HG02678 (cell line): ENCODE data around the gene CXCL14.
"Not testable (repeated sequence)": the region's sequence is repeated elsewhere in the genome, so short reads cannot be mapped to it uniquely, and the experiment has no call there.

Source experiments
- ATAC-seq: cut with Tn5 transposase; IDR thresholded peaks from one replicate; pipeline ENCODE4 v1.9.1; 2021; ENCODE audit warnings: mild to moderate bottlenecking, moderate library complexity; ENCODE audit not compliant: unreplicated experiment

The CXCL14 gene

DNA sequence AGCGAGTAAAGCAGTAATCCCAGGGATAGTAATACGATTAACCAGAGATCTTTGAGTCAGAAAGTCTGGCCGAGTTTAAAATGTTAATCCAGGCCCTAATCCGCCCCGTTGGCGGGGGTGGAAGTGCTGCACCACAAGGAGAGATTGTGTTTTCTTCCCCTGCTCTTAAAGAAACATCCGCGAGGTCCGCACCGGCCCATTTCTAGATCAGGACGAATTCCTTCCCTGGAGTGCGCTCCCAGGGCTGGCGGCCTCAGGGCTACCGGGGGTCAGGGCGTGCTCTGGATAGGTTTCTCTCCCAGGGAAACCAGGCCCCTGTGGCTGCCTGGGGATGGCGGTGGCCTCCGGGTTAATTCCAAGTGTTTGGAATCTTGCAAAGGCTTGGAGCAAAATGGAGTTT is 33.7 kb downstream of the CXCL14 start:
- no peak for ATAC-seq

DNA sequence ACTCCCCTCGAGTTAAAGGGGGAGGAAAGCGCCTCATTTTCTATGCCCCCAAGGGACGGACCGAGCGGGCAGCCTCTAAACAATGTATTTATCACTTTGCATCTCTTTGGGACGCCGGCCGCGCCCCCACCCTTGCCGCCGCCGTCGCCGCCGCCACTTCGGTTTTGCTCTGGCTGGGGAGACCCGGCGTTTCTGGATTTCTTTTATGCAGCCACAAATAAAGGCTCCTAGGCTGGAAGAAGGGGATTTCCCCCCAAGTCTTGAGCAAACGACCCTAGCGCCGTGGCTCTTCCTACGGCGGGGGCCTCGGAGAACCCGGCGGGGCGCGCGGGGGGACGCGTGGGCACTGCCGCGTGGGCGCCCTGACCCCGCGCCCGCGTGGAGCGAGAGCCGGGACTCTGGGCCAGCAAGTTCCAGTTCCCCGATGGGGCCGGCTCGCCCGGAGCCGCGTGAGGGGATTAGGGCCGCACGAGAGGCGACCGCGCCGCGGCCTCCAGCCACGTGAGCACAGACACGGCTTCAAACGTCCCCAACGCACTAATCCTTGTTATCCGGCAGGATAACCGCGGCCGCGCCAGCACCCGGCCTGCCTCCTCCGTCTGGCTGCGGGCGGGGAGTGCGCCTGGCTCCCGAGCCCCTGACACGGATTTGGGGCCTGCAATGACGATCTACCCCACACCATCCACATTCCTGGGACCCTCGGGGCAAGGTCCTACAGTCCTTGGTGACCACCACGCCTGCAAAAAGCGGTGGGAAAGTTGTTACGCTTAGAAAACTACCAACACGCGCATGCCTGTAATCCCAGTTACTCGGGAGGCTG is 35.1 kb downstream of the CXCL14 start:
- no peak for ATAC-seq

DNA sequence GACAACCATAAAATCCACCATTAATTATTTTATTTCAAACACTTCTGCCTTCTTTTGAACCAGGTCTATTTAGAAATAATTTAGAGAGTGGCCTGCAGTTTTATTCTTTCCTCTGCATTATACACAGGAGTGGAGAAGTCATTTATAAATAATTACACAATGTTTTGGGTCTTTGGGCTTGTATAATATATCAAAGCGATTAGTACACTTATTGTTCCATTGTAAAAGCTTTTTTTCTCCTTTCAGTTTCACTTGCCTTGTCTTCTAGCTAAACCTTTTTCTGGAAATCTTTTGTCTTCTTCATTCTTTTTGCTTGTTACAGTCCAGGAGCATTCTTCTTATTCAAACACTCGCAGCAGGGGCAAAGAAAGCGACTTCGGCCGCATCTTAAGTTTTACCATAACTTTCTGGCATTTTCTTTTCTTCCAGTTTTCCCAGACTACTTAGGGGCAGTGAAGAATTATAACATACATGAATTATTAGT is 35.7 kb downstream of the CXCL14 start:
- no peak for ATAC-seq

DNA sequence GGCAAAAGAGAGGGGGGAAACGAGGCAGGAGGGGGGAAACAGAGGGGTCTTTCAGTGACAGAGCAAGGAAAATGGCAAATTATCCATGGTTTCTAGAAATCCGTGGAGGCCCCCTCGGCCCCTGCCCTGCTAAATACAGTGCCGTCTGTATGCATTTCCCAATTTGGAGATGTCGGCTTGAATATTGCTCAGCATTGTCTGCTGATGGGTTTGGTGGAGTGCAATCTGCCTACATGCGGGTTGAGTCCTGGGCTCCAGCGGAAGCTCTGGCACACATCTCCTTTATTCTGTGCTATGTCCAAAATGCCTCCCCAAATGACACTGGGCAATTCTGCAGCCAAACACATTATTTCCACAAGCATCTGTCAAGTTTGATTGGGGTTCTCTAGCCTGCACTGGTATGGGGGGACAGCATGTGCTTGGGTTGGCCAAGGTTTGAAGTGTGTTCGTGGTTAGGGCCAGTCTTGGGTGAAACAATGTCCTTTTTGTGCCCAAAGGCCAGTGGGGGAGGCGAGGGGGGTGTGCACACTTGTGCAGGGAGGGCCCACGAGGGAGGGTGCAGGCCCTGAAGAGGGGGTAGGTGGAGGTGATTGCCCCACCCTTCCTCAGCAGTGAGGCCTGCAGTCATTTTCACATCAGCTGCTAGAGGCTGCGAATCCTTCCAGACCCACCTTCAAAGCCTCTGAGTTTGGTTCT is 36.8 kb downstream of the CXCL14 start:
- no peak for ATAC-seq

DNA sequence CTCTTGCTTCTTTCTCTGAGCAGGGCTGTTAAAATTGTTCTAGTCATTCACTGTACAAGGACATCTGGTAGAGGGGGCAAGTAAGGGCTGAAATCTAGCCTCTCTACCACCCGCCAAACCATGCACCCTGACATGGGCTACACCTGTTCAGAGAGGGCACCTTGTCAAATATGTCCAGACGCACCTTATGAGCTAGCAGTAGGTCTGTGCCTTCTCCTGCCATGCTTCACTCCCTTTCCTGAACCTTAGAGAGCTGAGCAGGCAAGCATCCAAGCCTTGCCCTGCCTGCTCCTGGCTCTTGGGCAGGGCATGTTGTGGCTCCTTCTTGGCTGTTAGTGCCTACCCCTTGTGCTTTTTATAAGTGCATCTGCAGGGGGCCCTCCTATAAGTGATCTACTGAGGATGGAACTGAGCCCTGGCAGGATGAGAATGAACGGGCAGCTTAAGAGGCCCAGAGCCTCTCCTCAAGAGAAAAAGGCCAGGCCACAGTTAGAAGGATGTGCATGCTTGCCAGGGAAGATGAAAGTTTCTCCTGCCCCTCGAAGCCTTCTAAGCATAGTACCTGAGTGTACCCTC is 39.3 kb downstream of the CXCL14 start:
- no peak for ATAC-seq

DNA sequence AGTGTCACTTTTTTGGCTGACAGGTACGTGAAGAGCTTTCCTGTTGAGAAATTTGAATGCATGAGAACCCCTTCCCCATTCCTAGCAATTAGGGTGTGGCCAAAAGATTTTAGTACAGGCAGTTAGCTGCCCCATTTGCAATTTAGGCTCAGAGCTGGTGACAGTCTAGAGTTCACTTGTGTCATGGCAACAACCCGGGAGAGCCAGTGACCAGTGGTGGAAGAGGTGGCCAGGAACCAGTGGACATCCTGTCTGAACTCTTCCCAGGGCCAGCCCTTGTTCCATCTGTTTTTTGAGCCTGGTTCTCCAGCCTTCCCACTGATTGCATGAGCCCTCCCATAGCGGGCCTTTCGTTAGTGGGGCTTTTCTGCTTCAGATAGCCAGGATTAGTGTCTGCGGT is 40.5 kb downstream of the CXCL14 start:
- no peak for ATAC-seq

DNA sequence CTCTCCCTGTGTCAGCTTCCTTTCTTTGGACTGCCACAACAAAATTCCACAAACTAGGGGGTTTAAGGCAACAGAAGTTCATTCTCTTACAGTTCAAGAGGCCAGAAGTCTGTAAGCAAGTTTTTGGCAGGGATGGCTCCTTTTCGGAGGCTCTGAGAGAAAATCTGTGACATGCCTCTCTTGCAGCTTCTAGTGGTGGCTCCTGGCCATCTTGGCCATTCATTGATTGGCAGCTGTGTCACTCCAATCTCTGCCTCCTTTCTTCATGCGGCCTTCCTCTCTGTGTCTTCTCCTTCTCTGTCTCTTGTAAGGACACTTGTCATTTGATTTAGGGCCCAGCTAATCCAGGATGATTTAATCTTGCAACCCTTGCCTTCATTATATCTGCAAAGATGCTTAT is 41.0 kb downstream of the CXCL14 start:
- no peak for ATAC-seq

DNA sequence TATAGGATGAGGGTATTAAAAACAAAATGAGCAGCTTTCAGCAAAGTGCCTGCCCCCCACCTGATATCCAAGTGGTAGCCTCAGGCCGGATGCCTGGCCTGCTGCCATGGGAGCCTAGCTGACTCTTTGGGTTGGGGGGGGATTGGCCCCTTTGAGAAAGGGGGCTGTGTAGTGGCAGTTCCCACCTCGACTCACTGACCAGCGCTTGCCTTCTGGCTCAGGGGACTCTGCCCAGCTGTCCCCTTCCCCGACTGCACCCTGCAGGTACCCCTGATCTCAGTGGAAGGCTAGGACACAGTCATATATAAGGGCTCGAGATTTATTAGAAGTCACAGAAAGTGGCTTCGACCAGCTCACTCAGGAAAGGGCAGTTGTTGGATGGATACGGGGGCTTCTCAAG is 41.5 kb downstream of the CXCL14 start:
- no peak for ATAC-seq

DNA sequence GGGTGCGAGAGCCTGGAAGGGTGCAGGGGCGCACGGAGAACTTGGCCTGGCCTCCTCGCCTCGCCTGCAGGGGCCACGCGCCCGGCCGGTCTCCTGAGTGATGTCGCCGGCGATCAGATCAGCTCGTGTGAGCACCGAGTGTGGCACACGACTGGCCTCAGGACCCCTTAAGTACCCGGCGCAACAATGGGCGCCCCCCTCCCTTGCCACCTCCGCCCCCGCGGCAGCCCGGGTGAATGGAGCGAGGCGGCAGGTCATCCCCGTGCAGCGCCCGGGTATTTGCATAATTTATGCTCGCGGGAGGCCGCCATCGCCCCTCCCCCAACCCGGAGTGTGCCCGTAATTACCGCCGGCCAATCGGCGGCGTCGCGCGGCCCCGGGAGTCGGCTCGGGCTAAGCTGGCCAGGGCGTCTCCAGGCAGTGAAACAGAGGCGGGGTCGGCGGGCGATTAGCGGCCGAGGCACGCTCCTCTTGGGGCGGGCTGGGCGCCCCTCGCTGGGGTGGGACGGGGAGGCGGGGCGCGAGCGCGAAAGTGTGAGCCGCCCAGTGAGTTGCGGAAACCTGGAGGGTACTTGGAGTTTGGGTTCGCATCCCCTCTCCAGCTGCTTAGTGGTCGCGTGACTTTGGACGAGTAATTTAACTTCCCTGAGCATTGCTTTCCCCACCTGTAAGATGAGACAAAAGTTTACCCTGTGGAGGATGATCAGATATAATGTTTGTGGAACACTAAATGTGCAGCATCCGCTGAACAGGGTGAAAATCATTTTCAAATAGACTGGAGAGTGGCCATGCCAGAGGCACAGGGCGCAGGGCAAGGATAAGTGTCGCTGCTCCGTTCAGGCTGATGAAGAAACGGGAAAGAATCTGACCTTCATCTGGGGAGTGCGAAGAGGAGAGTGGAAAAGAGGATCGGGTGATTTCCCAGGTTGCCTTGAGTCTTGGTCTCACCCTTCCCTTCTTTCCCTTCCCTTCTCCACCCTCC is 42.7 kb downstream of the CXCL14 start, which contains the start of gene NEUROG1:
Gene NEUROG1 (minus strand): TSS at position 145 of the 982 bp plus-strand sequence. CDS start 274 bp downstream, outside the sequence.
- no peak for ATAC-seq

DNA sequence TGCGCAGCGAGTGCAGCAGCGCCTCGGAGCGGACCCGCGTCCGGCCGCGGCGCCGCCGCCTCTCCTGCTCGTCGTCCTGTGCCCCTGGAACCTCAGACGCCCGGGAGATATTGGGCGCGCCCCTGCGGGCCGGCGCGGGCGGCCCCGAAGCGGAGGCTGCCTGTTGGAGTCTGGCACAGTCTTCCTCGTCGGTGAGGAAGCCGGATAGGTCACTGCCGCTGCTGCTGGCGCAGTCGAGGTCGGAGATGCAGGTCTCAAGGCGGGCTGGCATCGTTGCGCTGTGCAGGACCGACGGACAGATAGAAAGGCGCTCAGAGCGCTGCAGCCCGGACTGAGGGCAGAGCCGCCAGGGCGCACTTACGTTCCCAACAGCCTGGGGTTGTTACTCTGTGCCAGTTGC is 43.4 kb downstream of the CXCL14 start:
- ATAC-seq: no peak

DNA sequence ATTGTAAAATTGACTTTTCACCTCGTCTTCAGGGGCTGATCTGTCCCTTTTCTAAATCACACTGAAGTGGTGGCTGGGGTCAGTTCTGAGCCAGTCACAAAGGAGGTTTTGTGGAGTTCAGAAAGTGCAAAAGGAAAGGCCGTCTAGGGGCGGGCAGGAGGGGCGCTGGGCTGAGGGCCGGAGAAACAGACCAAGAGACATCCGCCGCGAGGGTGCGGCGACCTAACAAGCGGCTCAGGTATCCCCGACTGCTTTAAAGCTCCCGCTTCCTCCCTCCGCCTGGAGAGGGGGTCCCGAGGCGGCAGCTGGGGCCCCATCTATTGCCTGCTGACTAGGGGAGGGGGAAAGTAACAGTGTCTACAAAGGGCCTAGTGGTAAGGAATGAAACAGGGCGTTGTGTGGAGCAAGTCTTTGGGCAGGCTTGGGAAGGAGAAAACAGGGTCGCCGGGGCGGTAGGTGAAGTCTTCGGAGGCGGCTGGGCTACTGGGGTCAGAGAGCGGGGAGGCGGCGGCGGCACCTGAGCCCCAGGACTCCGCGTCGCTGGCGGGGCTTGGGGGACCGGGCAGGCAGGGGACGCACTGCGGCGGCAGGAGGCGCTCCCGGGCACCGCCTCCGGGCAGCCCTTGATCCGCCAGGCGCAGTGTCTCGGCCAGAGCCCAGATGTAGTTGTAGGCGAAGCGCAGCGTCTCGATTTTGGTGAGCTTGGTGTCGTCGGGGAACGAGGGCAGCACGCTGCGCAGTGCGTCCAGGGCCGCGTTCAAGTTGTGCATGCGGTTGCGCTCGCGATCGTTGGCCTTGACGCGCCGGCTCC is 44.0 kb downstream of the CXCL14 start:
- ATAC-seq: no peak

DNA sequence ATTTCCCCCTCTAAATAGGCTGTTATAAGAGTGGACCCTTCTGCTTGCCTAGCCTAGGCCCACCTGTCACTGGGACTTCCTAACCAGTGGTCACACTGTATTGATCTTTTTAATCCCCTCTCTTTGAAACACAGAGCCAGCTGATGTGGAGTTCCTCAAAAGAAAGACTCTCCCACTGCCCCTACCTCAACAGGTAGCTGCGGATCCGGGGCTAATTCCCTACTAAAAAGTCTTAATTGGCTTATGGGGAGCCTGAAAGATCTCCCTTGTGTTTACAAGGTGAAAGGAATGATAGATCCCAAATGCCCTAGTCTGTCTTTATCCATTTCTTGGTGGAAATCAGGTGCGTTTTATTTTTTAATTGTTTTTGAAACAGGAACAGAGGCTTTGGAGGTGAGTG is 45.0 kb downstream of the CXCL14 start:
- no peak for ATAC-seq

DNA sequence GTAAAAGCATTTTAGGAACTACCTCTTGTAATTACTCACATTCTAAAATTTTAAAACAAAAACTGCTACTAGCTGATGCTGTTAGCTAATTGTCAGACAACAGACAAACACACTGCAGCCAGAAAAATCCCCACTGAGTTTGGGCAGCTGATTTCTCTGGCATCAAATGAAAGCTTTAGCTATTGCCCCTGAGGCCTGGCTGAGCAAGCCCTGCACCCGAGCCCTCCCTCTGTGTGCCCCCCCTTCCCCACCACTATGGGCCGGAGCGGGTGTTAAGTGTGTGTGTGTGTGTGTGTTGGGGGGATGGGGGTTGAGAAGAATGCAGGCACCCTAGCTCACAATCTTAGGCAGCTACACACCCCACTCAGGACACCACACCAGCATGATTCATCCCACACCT is 45.5 kb downstream of the CXCL14 start:
- ATAC-seq: no peak

DNA sequence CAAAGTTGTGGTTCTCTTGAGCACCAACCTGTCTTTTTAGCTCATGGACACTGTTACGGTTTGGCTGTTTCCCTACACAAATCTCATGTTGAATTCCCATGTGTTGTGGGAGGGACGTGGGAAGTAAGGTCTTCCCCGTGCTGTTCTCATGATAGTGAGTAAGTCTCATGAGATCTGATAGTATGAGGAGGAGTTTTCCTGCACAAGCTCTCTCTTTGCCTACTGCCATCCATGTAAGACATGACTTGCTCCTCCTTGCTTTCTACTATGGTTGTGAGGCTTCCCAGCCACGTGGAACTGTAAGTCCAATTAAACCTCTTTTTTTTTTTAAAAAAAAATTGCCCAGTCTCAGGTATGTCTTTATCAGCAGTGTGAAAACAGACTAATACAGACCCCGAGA is 49.2 kb downstream of the CXCL14 start:
- not testable (repeated sequence) for ATAC-seq

DNA sequence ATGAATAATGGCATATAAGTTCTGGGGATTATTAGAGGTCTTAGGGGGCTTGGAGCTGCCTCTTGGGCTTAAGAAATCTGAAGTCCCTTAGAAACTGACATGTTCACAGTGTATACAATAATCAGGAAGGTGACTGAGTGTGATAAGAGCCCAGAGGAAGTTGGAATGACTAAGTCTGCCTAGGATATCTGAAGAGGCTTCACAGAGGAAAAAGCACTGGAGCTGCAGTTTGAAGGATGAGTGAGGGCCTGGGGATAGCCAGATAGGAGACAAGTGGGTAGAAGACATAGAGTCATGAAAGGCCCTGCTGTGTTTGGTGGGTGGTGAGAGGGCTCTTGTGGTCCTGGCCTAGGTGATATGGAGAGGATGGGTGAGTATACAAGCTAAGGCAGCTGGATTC is 51.9 kb downstream of the CXCL14 start:
- no peak for ATAC-seq

DNA sequence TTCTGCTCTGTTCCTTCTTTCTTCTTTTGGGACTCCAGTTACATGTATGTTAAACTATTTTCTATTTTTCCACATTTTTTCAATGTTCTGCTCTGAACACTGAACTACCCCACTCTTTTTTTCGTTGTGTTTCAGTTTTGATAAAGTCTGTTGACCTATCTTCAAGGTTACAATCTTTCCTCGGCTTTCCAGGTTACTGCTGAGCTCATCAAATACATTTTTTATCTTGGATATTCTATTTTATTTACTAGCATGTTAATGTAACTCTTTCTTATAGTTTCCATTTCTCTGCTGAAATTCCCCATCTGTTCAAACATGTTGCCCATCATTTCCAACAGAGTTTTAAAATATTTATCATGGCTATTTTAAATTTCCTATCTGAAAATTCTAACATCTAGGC is 56.8 kb downstream of the CXCL14 start:
- no peak for ATAC-seq
